ENCODE measurements around the gene CNDP2.
"Not testable (repeated sequence)": the region's sequence is repeated elsewhere in the genome, so short reads cannot be mapped to it uniquely, and the experiment has no call there.

The CNDP2 gene

DNA sequence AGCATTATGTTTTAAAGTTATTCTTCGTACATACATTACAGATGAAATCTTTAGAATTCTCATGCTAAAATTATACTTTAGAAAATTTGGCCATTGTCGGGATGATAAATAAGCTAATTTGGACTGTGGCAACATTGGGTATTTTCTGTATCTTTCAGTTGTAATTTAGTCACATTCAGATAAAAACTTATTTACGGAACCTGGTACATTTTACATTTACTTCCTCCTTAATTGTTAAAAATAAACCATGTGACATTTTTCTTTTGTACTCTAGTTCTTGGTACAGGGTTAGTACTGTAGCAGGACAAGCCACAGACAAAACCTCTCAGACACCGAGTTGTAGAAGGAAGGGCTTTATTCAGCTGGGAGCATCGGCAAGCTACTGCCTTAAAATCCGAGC lies 4.2 kb downstream of the CNDP2 start:
- DNase-seq (ENCODE audit: low spot score): peak; percentile 41

- not testable (repeated sequence) for DNase-seq (ENCODE audit: low spot score)
Measured at GRCh38 chr18:74500774-74501173, 4.6 kb downstream of the CNDP2 start.

- DNase-seq (ENCODE audit: low spot score): peak; percentile 45
Measured at GRCh38 chr18:74501386-74501785, 5.2 kb downstream of the CNDP2 start.

DNA sequence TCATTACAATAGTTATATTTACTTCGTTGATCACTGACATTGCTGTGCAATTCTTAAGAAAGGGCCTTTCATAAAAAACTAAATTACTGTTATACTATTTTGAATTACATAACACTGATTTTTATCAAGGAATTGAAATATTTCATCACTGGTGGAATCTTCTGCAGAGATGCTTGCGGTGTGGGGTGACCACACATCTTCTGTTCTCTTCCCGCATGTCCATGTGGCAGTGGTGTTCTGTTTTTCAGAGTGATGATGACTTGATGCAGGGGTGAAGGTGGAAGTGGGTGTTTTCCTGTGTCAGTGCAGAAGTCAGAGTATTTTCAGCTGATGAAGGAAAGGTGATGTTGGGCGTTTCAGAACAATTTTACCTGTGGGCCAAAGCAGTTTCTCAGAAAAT lies 7.0 kb downstream of the CNDP2 start:
- no peak for DNase-seq (ENCODE audit: low spot score)

- no peak for DNase-seq (ENCODE audit: low spot score)
Measured at GRCh38 chr18:74505776-74506175, 9.6 kb downstream of the CNDP2 start.

- peak; percentile 25 for DNase-seq (ENCODE audit: low spot score)
Measured at GRCh38 chr18:74506448-74507084, 10.4 kb downstream of the CNDP2 start.

GRCh38 chr18:74507097-74507881 lies 11.1 kb downstream of the CNDP2 start:
- DNase-seq (ENCODE audit: low spot score): no peak

GRCh38 chr18:74507927-74508326 lies 11.8 kb downstream of the CNDP2 start:
- DNase-seq (ENCODE audit: low spot score): no peak

DNA sequence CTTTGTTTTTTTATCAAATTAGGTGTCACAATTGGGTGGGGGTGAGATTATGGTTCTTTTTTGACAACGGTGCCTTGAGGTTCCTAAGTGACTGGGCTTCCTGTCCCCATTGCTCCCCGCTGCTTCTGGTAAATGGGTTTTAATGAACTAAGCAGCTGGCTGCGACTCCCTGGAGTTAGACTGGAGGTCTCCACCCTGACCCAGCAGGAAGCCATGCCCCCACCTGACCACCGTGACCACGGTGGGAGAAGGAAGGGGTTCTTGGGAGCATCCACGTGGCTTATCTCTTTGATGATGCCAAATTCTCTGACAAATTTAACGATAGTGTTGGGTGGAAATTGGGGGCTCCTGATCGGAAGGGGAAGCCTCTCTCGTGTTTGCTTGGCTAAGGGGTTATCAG lies 12.2 kb downstream of the CNDP2 start:
- no peak for DNase-seq (ENCODE audit: low spot score)

GRCh38 chr18:74508821-74509225 lies 12.7 kb downstream of the CNDP2 start:
- DNase-seq (ENCODE audit: low spot score): no peak

- no peak for DNase-seq (ENCODE audit: low spot score)
Measured at GRCh38 chr18:74509856-74510769, 13.9 kb downstream of the CNDP2 start.

DNA sequence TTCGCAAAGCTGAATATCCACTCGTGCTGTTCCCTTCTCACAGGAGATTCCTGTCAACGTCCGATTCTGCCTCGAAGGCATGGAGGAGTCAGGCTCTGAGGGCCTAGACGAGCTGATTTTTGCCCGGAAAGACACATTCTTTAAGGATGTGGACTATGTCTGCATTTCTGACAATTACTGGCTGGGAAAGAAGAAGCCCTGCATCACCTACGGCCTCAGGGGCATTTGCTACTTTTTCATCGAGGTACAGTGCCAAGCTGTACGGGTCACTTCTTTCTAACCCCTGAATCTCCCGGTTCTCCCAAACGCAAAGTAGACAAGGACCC lies 14.6 kb downstream of the CNDP2 start:
- no peak for DNase-seq (ENCODE audit: low spot score)

- peak; percentile 59 for DNase-seq (ENCODE audit: low spot score)
Measured at GRCh38 chr18:74511823-74512222, 15.7 kb downstream of the CNDP2 start.

GRCh38 chr18:74512321-74513053 lies 16.3 kb downstream of the CNDP2 start:
- peak; percentile 97 for DNase-seq (ENCODE audit: low spot score)

DNA sequence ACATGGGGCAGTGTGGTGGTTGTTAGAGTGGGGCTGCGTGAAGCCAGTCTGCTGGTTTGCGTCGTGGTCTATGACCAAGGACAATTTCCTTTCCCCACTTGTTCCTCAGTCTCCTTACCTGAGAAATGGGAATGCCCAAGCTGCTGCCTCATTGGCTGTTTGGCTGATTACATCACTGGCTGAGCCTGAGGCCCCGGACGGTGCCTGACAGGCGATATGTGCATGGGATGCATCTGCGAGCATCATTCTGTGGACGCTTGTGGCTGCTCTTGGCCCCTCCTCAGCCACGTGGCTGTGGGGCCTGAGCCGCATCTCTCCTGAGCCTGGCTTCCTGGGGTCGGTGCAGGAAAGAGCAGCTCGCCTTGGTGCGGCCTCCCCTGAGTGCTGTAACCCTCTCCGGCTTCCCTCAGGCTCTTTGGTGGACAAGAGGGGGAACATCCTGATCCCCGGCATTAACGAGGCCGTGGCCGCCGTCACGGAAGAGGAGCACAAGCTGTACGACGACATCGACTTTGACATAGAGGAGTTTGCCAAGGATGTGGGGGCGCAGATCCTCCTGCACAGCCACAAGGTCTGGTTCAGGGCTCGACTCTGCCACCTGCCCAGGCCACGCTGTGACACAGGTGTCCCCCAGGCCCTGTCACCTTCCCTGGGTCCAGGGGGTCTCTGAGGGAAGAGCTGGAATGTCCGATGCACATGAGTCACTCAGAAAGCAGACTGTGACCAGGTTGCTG lies 17.2 kb downstream of the CNDP2 start:
- no peak for DNase-seq (ENCODE audit: low spot score)

DNA sequence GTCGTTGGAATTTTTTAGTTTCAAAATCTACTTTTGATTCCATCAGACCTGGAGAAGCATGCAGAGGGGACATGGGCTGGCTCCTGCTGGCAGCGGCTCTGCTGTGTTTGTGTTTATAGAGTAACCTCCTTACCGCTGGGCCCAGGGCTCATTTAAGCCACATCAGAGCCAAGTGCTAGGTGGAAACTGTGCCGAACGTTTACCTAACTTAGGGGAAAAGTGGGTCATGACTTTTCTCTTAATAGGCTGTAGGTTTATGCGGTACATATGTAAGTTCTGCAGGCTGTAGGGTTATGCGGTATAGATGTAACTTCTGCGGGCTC lies 17.7 kb downstream of the CNDP2 start:
- DNase-seq (ENCODE audit: low spot score): no peak

DNA sequence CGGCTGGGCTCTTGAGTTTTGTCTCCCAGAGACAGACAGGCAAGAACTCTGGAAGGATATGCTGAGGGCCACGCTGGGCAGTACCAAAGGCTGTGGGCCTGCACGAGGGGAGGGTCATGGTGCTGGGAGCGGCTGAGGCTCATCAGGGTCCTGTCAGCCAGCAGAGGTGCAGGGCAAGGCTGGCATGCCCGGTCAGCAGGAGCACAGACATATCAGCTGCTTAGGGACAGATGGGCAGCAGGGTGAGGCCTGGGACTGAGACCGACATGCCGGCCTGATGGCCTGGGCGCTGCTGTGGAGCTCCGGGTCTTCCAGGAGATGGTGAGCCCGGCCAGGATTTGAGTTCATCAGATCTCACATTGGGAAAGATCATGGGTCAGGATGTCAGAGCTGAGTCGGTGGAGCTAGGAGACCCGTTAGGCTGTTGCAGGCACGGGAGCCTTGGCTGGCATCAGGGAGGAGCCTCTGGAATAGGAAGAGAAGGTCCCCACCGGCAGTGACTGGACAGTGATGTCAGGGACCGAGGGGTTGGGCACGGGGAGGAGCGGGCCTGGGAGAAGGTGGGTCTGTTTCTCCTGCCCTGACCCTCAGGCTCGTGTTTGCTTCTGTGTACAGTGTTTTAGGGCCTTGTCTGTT lies 18.8 kb downstream of the CNDP2 start:
- DNase-seq (ENCODE audit: low spot score): no peak

DNA sequence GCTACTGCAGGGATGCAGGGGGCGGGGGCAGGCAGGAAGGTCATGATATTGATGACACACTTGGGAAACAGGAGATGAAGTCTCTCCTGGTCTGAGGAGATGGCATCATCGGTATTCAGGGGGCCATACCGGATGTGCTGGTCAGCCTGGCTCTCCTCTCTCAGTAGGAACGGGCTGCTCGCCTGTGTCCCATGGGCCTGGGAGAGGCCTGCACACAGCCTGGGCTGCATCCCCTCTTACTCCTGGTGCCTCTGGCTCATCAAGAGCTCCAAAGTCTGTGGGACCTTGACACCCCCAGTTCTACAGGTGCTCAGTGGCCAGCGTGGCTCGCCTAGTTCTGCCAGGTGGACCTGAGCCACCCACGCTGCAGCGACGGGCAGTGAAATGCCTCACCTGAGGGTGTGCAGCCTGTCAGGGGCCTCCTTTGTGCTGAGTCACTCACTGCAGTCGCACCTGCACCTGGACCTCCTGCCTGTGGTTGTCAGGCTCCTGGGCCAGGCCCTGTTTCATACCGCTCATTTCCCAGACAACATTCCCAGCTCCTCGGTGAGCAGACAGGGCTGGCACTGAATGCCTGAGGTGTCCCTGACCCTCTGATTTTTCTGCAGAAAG lies 19.6 kb downstream of the CNDP2 start:
- no peak for DNase-seq (ENCODE audit: low spot score)

DNA sequence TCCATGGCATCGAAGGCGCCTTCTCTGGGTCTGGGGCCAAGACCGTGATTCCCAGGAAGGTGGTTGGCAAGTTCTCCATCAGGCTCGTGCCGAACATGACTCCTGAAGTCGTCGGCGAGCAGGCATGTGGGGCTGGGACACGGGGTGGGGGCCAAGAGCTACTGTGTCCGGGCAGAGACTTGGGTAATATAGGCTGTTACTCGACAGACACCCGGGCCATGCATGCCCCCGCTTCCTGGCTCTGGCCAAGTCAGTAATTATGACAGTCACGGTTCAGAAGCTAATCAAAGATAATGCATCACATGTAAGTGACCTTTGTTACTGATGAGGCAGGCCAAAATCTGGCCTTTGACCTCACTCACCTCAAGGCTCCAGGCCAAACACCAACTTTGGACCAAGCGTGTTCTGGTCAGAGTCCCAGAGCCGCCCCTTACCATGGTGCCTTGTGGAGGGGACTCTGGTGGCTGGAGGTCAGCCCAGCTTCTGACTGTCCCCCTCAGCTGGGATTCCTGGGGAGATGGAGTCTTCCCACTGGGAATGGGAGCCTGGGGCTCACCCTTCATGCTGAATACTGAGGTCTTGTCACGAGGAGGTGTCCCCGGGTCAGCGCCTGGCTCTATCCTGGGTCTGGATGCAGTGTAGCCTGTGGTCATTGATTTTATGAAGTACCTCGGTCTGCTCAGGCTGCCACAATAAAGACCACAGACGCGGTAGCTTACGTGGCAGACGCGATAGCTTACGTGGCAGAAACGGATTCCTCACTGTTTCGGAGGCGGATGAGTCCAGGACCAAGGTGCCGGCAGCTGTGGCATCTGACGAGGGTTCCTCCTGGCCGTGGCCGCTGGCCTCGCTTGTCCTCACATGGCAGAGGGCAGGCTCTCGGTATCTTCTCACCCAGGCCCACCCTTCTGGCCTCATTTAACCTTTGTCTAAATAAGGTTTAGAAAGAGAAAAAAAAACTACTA lies 20.4 kb downstream of the CNDP2 start:
- no peak for DNase-seq (ENCODE audit: low spot score)
